K562 (cell line): ENCODE data around the gene IGF2BP1. TPM values are rescaled to one million over a fixed set of nuclear protein-coding genes. Genes with fewer than 3 reads are reported as not detected.
A peak's percentile ranks its signal among the peaks of the same experiment; 100 is the strongest.

Experiments used
- ARHGAP35 ChIP-seq: fragments of 450-650 bp; IDR thresholded peaks from 2 replicates; pipeline ENCODE4 v1.6.1; 2018; ENCODE audit not compliant: partially characterized antibody
- BACH1 ChIP-seq: fragments of 200-800 bp; sonication (Bioruptor generic); IDR thresholded peaks from 2 replicates; pipeline ENCODE4 v1.6.1; 2016; ENCODE audit warnings: missing genetic modification characterization, missing compliant biosample characterization
- CBX5 ChIP-seq: IDR thresholded peaks from 2 replicates; pipeline ENCODE4 v1.6.1; 2014; ENCODE audit warnings: low read depth, borderline replicate concordance
- CCNT2 ChIP-seq: IDR thresholded peaks from 2 replicates; pipeline ENCODE4 v1.6.1; 2011; ENCODE audit warnings: borderline replicate concordance, low read depth, mild to moderate bottlenecking, moderate library complexity, mixed read lengths, low read length; ENCODE audit not compliant: insufficient read length; ENCODE audit errors: extremely low read depth
- EWSR1 ChIP-seq: fragments of 450-650 bp; IDR thresholded peaks from 2 replicates; pipeline ENCODE4 v1.6.1; 2018; ENCODE audit warnings: borderline replicate concordance, mild to moderate bottlenecking, low read depth, moderate library complexity; ENCODE audit not compliant: partially characterized antibody
- KLF6 ChIP-seq: fragments of 250-450 bp; sonication (Bioruptor Pico); IDR thresholded peaks from 2 replicates; pipeline ENCODE4 v1.4.0; 2020; ENCODE audit warnings: mild to moderate bottlenecking, moderate library complexity, borderline replicate concordance
- NRF1 ChIP-seq, 2 experiments: fragments of 450-650 bp; IDR thresholded peaks in 1 of 2; conservative IDR thresholded peaks in 1 of 2; 2 replicates each; pipeline ENCODE4 v1.6.1; 2014; ENCODE audit warnings: mild to moderate bottlenecking in 2 of 2
- PML ChIP-seq: IDR thresholded peaks from 2 replicates; pipeline ENCODE4 v1.6.1; 2012; ENCODE audit warnings: low read length, inconsistent platforms
- POU5F1 ChIP-seq: fragments of 150-350 bp; IDR thresholded peaks from 2 replicates; pipeline ENCODE4 v1.6.1; 2014; ENCODE audit warnings: borderline replicate concordance, low read length, low read depth, mild to moderate bottlenecking; ENCODE audit not compliant: partially characterized antibody
- SETDB1 ChIP-seq: IDR thresholded peaks from one replicate; pipeline ENCODE4 v1.6.1; 2012; ENCODE audit warnings: low read length, control low read depth, inconsistent platforms
- SIN3A ChIP-seq, 2 experiments: fragments of 150-350 bp in 1 of 2; IDR thresholded peaks; 2 replicates each; pipeline ENCODE4 v1.6.1; 2011 to 2016; ENCODE audit warnings: borderline replicate concordance in 2 of 2, low read depth in 2 of 2, low read length in 2 of 2, mild to moderate bottlenecking in 2 of 2, moderate library complexity in 2 of 2; ENCODE audit not compliant: control insufficient read depth in 1 of 2
- STAT5A ChIP-seq: IDR thresholded peaks from 2 replicates; pipeline ENCODE4 v1.6.1; 2012; ENCODE audit warnings: low read length, inconsistent platforms, borderline replicate concordance
- ZNF311 ChIP-seq: fragments of 250-450 bp; sonication (Bioruptor Pico); IDR thresholded peaks from 2 replicates; pipeline ENCODE4 v1.4.0; 2020; ENCODE audit warnings: mild to moderate bottlenecking, moderate library complexity
- ZNF551 ChIP-seq: fragments of 250-450 bp; sonication (Bioruptor Pico); IDR thresholded peaks from 2 replicates; pipeline ENCODE4 v1.5.0; 2021; ENCODE audit warnings: mild to moderate bottlenecking, moderate library complexity
- polyA plus RNA-seq, 8 experiments: library from polyadenylated mRNA; depleted of rRNA in 4 of 8; stranded (reverse) in 5 of 8; unstranded in 3 of 8; fragments of >200 nt; fragmentation: Nextera tagmentation in 2 of 8; fragmentation: Illumina TruSeq in 1 of 8; extraction: Ambion mirVana in 2 of 8; extraction: Trizol in 1 of 8; gene quantifications; 2 replicates each; pipeline versions ENCODE4 v1.2.1 to v1.2.3, GENCODE V29; 2011 to 2014; ENCODE audit warnings: inconsistent platforms in 1 of 8, missing spikeins in 1 of 8
- total RNA-seq, 7 experiments: library from RNA; depleted of rRNA in 6 of 7; stranded (reverse); fragments of >200 nt in 6 of 7; fragmentation: Illumina TruSeq in 2 of 7; extraction: Trizol in 2 of 7; gene quantifications; 2 replicates each; pipeline versions ENCODE4 v1.2.1 to v1.2.3, GENCODE V29; 2011 to 2021; ENCODE audit warnings: low replicate concordance in 1 of 7
- TF ChIP-seq, protein P1 (sequence below), 2 experiments: fragments of 450-650 bp in 1 of 2; IDR thresholded peaks; 2 replicates each; pipeline ENCODE4 v1.6.1; 2011 to 2017; ENCODE audit warnings: low read depth in 2 of 2, antibody characterized with exemption in 1 of 2, borderline replicate concordance in 1 of 2, low read length in 1 of 2, mild to moderate bottlenecking in 1 of 2, mixed read lengths in 1 of 2; ENCODE audit not compliant: control insufficient read depth in 1 of 2
- TF ChIP-seq, protein P2 (sequence below): fragments of 150-350 bp; IDR thresholded peaks from 2 replicates; pipeline ENCODE4 v1.6.1; 2014; ENCODE audit warnings: low read depth, mild to moderate bottlenecking, low read length, borderline replicate concordance
- TF ChIP-seq, protein P3 (sequence below): fragments of 450-650 bp; formaldehyde crosslinking; IDR thresholded peaks from 2 replicates; pipeline ENCODE4 v1.4.0; 2022; ENCODE audit warnings: missing genetic modification characterization
- TF ChIP-seq, protein P4 (sequence below): fragments of 250-450 bp; sonication (Bioruptor Pico); IDR thresholded peaks from 2 replicates; pipeline ENCODE4 v1.4.0; 2020

Gene IGF2BP1
- total and polyA plus RNA-seq, 9 of the 15 experiments (the other 6 are each of a cell fraction or from before 2014, with no cell fraction given), result 13.0 to 318 (median 53.6) TPM

DNA sequence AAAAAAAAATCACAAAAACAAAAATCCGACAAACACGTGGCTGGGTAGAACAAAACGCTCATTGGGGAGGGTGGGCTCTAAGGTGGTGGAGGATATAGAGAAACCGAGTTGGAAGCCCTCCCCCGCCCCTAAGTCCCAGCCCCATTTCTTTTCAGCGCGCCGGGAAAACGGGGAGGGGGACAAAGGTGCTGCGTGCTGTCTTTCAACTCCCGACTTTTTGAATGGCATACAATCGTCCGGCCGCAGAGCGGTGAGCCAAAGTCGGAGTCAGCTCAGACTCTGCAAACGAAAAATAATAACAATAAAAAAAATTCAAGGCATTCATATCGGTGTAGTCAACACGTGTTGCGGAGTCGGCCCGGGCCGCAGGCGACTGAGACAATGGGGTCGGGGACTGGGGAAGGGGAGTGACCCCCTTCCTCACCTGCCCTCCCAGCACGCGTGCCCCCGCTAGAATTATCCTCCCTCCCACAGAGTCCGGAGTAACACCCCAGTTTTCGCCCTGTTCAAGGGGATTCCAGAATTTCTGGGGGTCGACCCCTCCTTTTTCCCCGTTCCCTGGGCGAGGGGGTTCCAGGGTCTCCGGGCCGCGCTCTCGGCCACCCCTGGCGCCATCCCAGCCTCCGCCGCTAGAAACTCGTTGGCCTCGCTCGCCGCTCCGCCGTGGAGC is 1.7 kb upstream of the IGF2BP1 start (continued):
- TF ChIP-seq, protein P1, sequence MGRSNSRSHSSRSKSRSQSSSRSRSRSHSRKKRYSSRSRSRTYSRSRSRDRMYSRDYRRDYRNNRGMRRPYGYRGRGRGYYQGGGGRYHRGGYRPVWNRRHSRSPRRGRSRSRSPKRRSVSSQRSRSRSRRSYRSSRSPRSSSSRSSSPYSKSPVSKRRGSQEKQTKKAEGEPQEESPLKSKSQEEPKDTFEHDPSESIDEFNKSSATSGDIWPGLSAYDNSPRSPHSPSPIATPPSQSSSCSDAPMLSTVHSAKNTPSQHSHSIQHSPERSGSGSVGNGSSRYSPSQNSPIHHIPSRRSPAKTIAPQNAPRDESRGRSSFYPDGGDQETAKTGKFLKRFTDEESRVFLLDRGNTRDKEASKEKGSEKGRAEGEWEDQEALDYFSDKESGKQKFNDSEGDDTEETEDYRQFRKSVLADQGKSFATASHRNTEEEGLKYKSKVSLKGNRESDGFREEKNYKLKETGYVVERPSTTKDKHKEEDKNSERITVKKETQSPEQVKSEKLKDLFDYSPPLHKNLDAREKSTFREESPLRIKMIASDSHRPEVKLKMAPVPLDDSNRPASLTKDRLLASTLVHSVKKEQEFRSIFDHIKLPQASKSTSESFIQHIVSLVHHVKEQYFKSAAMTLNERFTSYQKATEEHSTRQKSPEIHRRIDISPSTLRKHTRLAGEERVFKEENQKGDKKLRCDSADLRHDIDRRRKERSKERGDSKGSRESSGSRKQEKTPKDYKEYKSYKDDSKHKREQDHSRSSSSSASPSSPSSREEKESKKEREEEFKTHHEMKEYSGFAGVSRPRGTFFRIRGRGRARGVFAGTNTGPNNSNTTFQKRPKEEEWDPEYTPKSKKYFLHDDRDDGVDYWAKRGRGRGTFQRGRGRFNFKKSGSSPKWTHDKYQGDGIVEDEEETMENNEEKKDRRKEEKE (IDR thresholded peaks at IDR 0.05; ENCODE audit: borderline replicate concordance in 1 of 2, control insufficient read depth in 1 of 2, low read depth in 2 of 2, low read length in 1 of 2), result no peak
- no peak for TF ChIP-seq ZNF551 (CRISPR knock-in tag)
- no peak; the same call in 1 of the 2 replicates for TF ChIP-seq STAT5A
- no peak for TF ChIP-seq BACH1 (tag)
- TF ChIP-seq POU5F1, result no peak
- TF ChIP-seq SETDB1, result no peak
- peak; percentile 17; the same call in 1 of the 2 replicates for TF ChIP-seq PML
- no peak for TF ChIP-seq NRF1 (conservative IDR thresholded peaks at IDR 0.05 in 1 of 2, IDR thresholded peaks at IDR 0.05 in 1 of 2)
- TF ChIP-seq EWSR1, result no peak
- no peak for TF ChIP-seq ZNF311 (CRISPR knock-in tag)
- TF ChIP-seq, protein P2, sequence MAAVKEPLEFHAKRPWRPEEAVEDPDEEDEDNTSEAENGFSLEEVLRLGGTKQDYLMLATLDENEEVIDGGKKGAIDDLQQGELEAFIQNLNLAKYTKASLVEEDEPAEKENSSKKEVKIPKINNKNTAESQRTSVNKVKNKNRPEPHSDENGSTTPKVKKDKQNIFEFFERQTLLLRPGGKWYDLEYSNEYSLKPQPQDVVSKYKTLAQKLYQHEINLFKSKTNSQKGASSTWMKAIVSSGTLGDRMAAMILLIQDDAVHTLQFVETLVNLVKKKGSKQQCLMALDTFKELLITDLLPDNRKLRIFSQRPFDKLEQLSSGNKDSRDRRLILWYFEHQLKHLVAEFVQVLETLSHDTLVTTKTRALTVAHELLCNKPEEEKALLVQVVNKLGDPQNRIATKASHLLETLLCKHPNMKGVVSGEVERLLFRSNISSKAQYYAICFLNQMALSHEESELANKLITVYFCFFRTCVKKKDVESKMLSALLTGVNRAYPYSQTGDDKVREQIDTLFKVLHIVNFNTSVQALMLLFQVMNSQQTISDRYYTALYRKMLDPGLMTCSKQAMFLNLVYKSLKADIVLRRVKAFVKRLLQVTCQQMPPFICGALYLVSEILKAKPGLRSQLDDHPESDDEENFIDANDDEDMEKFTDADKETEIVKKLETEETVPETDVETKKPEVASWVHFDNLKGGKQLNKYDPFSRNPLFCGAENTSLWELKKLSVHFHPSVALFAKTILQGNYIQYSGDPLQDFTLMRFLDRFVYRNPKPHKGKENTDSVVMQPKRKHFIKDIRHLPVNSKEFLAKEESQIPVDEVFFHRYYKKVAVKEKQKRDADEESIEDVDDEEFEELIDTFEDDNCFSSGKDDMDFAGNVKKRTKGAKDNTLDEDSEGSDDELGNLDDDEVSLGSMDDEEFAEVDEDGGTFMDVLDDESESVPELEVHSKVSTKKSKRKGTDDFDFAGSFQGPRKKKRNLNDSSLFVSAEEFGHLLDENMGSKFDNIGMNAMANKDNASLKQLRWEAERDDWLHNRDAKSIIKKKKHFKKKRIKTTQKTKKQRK, result no peak
- TF ChIP-seq, protein P3, sequence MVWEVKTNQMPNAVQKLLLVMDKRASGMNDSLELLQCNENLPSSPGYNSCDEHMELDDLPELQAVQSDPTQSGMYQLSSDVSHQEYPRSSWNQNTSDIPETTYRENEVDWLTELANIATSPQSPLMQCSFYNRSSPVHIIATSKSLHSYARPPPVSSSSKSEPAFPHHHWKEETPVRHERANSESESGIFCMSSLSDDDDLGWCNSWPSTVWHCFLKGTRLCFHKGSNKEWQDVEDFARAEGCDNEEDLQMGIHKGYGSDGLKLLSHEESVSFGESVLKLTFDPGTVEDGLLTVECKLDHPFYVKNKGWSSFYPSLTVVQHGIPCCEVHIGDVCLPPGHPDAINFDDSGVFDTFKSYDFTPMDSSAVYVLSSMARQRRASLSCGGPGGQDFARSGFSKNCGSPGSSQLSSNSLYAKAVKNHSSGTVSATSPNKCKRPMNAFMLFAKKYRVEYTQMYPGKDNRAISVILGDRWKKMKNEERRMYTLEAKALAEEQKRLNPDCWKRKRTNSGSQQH (CRISPR knock-in tag), result no peak
- no peak for TF ChIP-seq KLF6 (CRISPR knock-in tag)
- TF ChIP-seq ARHGAP35, result no peak
- TF ChIP-seq, protein P4, sequence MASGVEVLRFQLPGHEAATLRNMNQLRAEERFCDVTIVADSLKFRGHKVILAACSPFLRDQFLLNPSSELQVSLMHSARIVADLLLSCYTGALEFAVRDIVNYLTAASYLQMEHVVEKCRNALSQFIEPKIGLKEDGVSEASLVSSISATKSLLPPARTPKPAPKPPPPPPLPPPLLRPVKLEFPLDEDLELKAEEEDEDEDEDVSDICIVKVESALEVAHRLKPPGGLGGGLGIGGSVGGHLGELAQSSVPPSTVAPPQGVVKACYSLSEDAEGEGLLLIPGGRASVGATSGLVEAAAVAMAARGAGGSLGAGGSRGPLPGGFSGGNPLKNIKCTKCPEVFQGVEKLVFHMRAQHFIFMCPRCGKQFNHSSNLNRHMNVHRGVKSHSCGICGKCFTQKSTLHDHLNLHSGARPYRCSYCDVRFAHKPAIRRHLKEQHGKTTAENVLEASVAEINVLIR, result no peak
- TF ChIP-seq CCNT2, result no peak
- TF ChIP-seq CBX5, result no peak
- TF ChIP-seq SIN3A (IDR thresholded peaks at IDR 0.05; ENCODE audit: borderline replicate concordance in 2 of 2, control insufficient read depth in 1 of 2, low read depth in 2 of 2, low read length in 2 of 2), result peak; percentile 4 to 67; a peak in 2 of 4 replicates
